Stimulated activated CD8-positive, alpha-beta memory T cell treated with anti-CD3 and anti-CD28 coated beads, Interleukin-15, amount 100 ng/mL, for 48 hours (primary cell): ENCODE data around the gene C16orf92.
"Not testable (repeated sequence)": the region's sequence is repeated elsewhere in the genome, so short reads cannot be mapped to it uniquely, and the experiment has no call there.

Experiments used
- DNase-seq, 2 donors: peaks; one replicate each; pipeline ENCODE4 v3.0.0-alpha.2; 2020; ENCODE audit warnings: low read depth in 2 of 2

Gene C16orf92

DNA sequence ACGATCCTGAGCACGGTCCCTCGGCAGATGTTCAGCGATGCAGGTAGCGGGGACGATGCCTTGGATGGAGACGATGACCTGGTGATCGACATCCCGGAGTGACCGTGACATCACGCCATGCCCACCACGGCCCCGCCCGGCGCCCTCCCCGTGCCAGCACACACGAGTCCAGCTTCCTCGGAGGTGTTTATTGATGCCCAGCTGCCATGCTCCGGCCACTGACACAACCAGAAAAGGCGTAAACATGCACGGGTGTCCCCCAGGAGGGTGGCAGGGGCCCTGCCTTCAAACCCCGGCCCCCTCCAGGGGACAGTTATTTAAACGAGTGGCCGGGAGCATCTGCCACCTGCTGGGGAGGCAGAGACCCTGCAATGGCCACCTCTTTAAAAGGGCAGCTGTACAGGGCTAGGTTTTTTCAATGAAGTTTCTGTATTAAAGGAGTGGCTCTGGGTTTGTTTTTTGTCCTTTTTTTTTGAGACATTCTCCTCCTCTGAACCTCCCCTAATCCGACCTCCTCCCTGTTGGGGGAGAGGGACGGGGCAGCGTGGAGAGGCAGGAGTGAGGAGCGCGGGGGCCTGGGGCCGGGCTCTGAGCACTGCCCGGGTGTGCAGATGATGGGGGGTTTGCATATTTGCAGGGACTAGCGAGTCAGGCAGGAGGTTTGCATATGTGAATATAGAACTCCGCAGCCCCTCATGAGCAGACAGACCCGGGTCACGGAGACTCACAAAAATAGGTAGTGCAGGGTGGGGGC lies 17.5 kb upstream of the C16orf92 start:
- no peak for DNase-seq

DNA sequence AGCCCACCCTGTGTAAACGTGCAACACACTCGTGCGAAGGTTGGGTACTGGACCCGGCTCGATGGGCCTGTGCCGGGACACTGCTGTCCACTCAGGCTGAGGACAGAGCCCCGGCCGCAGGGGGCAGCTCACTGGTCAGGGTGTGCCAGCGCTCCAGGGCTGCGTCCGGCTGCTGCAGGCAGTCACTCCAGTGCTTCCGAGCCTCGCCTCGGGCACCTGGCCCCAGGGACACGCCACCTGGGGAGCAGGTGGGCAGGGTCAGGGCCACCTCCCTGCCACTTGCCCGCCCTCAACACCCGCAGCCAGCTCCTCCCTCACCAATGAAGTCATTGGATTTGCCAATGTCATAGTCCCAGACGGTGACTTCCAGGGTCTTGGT lies 16.9 kb upstream of the C16orf92 start:
- no peak for DNase-seq

DNA sequence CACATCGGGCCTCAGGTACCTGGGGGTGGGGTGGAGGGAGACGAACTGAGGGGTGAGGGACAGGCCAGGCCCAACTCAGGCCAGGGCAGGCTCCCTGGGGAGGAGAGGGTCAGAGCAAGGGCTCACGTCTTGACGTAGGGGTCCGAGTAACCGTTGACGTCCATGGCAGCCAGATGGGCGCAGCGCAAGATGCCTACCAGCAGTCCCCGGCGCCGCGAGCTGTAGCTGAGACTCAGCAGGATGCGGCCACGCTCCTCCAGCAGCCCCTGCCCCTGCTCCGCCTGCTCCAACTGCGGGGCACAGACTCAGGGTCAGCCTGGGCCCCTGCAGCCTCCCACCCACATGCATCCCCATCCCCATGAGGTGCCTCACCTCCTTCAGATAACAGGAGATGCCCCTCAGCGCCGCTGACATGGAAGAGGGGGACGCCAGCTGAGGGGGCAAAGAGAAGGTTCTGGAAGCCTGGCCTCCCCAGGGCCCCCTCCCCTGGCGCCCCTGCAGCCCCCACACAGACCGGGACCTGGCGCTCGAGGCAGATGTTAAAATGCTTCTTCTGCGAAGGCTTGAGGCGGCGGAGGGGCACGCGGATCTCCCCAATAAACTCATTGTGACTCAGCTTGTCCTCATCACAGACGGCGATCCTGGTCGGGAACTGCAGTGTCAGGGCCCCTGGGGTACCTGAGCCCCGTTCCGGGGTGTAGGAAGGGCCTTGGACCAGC lies 16.2 kb upstream of the C16orf92 start:
- no peak for DNase-seq

DNA sequence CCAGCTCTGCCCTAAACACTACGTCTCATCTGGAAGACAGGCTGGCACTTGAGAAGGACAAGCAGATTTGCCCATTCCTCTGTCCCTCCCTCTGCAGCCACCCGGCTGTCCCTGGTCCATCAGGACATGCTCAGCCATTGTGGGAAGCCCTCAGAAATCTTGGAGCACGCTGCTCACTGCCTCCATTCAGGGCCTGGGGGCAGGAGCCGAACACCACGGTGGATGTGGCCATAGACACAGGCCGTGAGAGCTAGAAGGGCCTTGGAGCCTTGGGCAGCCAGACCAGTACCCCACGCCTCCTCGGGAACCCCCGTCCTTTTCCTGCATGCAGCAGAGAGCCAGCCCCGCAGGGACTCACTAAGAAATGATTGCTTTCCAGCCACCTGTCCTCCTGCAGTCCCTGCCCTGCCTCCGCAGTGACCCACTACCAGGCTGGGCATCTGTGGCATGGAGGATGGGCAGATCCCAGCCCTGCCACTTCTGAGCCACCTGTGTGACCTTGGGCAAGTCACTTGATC lies 15.6 kb upstream of the C16orf92 start:
- no peak for DNase-seq

DNA sequence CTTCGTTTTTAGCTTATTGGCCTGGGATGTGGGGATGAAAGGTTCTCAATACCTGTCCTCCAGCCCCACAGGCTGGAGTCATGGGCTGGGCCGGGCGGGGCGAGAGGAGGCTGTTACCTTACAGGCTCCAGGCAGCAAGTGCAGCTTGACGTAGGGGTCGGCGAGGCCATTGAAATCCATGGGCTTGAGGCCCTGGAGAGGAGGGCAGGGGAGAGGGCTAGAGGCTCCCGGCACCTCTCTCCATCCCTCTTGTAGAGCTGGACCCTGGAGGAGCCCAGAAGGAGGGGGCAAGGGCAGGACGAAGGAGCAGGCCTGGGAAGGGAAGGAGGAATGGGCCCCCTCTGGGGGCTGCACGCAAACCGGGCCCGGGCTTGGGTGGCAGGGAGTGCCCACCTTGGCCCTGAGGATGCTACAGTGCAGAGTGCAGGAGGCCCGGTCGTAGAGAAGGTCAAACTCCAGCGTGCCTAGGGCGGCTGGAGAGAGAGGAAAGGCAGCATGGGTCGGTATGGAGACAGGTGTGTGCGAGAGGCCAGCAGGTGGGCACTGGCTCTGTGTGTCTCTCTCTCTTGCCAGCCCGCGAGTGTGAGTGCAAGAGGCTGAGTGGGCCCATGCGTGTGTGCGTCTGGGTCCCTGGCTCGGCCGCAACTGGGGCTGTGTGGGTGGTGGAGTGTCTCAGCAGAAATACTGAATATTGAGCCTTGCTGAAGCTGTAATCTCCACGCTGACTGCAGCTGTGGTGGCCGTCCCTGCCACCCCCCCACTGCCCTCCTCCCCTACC lies 13.7 kb upstream of the C16orf92 start:
- no peak for DNase-seq

DNA sequence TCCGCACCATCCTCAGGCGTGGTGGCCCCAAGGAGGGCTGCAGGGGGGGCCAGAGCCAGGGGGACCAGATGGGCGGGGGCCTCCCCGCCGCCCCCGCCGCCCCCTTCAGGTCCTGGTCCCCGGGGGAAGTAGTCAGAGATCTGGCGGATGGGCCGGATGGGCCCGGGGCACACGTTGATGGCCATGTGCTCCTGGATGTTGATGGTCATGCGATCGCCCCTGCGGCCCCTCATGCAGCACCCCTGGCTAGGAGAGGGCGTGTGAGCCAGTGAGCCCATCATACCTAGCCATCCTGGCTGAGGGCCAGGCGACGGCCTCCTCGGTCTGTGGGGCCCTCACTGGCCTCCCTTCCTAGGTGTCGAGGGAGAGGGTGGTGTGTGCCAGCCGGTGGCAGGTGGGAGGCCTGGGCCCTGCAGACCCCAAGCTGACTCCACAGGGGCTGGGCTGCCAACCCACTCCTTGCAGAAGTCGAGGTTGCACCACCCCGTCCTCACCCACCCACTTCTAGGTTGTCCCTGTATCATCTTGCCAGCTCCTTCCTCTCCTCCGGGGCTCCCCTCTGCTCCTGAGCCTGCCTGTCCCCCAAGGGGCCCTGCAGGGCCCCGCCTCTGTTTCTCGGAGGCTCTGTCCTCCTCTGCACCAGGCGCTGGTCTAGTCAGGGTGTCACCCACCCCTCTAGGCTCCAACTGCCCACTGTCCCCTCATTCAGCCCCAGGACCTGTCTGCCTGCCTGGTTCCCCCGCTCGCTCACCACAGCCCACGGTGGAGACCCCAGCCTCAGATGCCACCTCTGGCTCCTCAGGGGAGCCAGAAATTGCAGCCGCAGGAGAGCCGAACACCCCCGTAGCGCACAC lies 12.8 kb upstream of the C16orf92 start:
- no peak for DNase-seq

DNA sequence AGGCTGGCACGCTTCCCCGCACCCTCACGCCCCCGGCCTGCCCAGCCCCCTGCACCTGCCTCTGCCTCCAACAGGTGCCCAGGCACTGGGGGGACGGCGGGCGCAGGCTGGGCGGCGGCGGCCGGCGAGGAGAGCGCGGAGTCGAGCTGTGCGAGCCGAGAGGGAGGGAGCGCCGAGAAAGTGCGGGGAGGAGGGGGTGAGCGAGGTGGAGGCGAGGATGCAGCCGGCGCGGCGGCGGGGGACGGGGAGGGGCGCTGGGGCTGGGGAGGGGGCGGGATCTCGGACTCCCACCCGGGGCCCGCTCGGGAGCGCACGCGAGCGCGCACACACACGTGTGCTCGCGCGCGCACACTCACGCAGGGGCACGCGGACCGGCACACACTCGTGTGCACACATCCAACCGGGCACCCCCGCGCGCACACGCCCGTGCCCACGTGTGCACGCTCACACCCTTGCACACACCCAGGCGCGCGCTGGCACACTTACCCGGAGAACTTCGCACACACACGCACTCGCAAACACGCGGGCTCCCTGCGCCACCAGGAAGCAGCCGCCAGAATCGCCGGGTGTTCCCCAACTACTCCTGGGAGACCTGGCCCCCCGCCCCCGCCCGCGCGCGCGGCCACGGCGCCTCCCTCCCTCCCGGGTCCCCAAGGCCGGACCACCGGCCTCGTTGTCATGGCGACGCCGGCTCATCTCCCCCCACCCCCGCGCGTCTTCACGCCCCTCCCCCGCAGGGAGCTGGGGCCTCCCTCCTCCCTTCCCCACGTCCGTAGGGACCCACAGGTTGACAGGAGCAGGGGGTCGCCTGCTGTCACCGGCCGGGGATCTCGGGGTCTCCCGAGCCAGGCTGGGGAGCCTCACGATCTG lies 11.9 kb upstream of the C16orf92 start, which contains the start of gene DOC2A:
TSS of gene DOC2A (minus strand) at position 184 of the 870 bp plus-strand sequence. CDS start 805 bp downstream, outside the sequence.
- DNase-seq = no peak

DNA sequence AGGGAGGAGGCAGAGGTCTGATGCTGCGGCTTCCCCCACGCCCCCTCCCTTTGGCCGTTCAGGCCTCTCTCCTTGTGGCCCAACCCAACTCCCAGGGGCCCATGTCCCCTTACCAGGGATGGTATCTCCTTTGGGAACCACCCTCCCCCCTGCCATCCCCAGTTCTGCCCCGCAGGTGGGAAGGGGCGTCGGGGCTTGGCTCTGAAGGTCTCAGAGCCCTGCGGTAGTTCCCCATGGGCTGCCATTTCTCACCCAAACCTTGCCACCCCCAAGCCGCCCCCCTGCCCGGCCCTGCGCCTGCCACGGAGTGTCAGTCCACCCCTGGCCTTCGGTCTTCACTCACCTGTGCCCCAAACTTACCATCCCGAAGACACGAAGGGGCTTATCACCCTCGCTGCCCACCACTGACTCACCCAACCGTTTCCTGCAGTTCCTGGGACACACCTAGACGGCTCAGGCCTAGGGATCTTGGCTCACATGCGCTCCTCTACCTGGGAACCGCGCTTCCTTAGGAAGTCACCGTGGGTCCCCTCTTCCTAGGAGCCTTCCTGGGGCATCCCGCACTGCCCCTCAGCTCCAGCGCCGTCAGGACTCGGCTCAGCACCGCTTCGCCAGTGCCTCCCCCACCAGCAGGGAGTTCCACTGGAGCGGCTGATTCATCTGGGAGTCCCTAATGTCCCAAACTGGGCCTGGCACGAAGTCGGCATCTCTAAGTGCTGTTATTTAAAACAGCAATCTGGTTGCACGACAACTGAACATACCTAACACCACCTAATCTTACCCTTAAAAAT lies 11.1 kb upstream of the C16orf92 start:
- no peak for DNase-seq

DNA sequence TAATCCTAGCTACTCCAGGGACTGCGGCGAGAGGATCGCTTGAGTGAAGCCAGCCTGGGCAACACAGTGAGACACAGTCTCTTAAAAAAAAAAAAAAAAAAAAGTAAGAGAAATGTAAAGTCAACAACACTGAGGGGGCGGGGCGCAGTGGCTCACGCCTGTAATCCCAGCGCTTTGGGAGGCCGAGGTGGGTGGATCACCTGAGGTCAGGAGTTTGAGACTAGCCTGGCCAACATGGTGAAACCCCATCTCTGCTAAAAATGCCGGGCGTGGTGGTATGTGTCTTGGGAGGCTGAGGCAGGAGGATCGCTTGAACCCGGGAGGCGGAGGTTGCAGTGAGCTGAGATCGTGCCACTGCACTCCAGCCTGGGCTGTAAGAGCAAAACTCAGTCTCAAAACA lies 10.4 kb upstream of the C16orf92 start:
- DNase-seq = not testable (repeated sequence)

DNA sequence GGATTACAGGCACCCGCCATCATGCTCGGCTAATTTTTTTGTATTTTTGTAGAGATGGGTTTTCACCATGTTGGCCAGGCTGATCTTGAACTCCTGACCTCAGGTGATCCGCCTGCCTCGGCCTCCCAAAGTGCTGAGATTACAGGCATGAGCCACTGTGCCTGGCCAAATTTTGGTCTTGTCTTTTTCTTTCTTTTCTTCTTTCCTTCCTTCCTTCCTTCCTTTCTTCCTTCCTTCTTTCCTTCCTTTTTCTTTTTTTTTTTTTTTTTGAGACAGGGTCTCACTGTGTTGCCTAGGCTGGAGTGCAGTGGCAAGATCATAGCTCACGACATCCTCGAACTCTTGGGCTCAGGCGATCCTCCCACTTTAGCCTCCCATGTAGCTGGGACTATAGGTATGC lies 7.5 kb upstream of the C16orf92 start:
- DNase-seq = not testable (repeated sequence)

DNA sequence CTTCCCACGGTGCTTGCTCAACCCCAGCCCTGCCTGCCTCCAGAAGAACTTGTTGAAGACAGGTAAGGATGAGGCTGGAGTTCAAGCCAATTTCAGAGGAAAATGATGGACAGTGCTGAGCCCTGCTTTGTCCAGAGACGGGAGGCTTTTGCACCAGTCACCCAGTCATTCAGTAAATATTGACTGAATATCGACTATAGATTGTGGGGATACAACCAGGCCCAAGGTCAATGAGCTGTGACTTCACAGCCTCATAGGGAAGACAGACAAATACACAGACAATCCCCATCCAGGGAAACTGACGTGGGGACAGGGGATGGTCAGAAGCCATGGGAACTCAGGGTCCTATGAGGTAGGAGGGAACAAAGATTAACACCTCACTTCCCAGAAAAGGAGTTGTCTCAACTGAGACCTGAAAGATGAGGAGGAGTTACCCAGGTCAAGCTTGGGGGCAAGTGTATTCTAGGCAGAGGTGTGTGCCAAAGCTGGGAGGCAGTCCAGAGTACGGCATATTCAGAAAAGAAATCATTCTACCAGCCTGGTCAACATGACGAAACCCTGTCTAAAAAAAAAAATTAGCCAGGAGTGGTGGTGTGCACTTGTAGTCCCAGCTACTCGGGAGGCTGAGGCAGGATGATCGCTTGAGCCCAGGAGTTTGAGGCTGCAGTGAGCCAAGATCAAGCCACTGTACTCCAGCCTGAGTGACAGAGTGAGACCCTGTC lies 6.3 kb upstream of the C16orf92 start:
- DNase-seq = no peak

DNA sequence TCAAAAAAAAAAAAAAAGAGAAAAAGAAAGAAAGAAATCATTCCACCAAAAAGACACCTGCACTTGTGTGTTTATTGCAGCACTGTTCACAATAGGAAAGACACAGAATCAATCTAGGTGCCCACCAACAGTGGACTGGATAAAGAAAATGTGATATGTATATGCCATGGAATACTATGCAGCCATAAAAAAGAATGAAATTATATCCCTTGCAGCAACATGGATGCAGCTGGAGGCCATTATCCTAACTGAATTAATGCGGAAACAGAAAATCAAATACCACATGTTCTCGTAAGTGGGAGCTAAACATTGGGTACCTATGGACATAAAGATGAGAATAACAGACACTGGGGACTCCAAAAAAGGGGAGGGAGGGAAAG lies 5.7 kb upstream of the C16orf92 start:
- DNase-seq = no peak

DNA sequence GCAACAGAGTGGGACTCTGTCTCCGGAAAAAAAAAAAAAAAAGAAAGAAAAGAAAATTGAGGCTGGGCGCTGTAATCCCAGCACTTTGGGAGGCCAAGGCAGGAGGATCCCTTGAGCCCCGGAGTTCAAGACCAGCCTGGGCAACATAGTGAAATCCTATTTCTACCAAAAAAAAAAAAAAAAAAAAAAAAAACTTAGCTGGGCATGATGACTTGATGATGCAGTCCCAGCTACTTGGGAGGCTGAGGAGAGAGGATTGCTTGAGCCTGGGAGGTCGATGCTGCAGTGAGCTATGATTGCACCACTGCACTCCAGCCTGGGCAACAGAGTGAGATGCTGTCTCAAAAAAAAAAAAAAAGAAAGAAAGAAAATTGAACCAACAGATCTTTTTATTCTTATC lies 5.1 kb upstream of the C16orf92 start:
- not testable (repeated sequence) for DNase-seq

DNA sequence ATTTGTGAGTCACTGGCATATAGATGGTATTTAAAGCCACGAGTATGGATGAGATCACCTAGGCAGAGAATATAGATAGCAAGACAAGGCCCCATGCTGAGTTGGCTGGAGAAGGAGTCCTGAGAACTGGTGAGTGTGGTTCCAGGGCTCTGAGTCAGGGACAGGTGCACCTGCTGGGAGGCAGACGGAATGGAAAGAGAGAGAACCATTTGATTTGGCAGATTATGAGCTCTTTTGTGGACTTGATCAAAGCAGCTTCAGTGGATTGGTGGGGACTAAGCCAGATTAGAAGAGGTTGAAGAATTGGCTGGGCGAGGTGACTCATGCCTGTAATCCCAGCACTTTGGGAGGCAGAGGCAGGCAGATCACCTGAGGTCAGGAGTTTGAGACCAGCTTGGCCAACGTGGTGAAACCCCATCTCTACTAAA lies 4.3 kb upstream of the C16orf92 start:
- no peak for DNase-seq

DNA sequence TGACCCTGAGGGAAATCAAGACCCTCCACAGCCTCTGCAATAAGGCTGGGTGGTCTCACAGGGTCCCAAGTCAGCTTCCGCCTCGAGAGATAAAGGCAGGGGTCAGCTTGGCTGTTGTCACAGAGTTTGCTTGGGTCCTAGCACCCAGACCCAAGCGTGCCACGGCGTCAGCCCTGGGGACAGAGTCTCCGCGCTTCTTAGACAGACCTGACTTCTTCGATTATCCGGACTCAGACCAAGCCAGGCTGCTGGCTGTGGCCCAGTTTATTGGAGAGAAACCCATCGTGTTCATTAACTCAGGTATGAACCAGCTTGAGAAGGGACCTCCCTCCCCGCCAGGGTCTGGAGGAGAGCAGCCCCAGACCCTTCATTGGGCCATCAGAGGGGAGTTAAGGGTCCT lies 588 bp downstream of the C16orf92 start:
- no peak for DNase-seq

DNA sequence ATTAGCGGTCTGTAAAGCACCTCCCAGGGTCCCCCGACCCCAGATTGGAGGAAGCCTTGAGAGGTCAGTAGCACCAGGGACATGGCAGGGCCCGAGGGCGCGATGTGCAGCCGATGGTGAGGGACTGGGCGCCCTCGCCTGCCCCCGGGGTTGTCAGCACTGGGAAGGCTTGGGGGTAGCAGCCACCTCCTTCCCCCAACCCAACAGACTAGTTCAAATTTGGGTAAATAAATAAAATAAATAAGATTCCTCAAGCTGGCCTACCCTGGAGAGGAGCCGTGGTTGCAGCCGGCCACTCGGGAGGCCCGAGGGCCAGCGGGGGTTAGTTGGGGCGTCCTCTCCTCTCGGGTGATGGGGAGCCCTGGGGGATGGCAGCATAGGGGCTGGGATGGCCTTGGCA lies 1.5 kb downstream of the C16orf92 start:
- DNase-seq = no peak

DNA sequence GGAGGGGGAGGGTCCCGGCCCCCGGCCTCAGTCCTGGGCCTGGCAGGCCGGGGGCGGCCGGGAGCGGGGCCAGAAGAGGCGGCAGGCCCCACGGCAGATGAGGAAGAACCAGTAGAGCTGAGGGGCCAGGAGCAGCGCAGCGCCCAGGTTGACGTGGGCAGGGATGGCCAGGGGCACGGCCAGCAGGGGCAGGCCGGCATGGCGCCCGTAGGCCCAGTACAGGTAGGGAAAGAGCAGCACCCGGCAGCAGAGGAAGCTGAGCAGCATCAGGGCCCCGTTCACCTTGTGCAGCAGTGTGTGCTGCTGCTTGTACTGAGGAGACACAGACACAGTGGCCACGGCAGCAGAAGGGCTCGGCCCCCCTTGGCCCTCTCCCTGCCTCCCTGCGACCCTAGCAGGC lies 2.2 kb downstream of the C16orf92 start:
- no peak for DNase-seq

DNA sequence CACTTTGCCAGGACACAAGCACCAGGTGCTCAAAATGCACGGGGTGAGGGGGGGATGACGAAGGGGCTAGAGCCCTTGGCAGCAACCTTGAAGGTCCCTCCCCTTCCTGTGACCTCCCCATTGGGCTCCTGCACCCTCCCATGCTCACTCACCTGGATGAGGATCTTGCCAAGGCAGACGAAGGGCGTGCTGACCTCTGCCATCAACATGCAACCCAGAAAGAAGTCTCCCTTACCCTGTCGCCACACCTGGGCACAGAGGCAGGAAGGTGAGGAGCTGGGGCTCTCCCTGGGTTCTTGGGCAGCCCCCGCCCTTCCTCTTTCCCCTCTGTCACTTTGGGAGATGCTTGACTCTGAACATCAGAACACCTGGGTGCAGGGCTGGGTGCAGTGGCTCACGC lies 2.6 kb downstream of the C16orf92 start:
- no peak for DNase-seq

DNA sequence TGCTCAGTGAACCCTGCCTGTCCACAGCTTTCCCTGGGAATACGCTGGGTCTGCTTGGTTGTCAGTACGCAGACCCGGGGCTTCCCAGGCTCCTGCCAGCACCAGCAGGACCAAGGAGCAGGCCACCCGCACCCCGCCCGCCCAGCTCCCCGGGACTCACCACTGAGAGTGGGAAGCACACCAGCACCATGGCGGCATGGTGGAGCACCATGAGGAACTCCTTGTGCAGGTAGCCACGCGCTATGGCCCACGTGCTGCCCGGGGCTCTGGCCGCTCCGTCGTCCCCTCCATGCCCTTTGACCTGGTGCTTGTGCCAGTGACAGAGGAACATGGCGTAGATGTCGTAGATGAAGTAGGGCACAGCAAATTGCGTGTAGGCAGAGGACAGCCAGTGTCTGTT lies 3.5 kb downstream of the C16orf92 start:
- DNase-seq = no peak
